Activated naive CD4-positive, alpha-beta T cell treated with anti-CD3 and anti-CD28 coated beads, Interleukin-2, amount 50 U/mL, for 16 hours (primary cell): ENCODE measurements around the gene HES3.
A peak's percentile ranks its signal among the peaks of the same experiment; 100 is the strongest.
"Not testable (repeated sequence)": the region's sequence is repeated elsewhere in the genome, so short reads cannot be mapped to it uniquely, and the experiment has no call there.

ENCODE experiments used
- DNase-seq: peaks from one replicate; pipeline ENCODE4 v3.0.0-alpha.2; 2020

The HES3 gene

DNA sequence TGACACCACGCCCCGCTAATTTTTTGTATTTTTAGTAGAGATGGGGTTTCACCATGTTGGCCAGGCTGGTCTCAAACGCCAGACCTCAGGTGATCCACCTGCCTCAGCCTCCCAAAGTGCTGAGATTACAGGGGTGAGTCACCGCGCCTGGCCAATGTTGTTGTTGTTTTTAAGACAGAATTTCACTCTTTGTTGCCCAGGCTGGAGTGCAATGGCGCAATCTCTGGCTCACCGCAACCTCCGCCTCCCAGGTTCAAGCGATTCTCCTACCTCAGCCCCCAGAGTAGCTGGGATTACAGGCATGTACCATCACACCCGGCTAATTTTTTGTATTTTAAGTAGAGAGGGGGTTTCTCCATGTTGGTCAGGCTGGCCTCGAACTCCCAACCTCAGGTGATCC is 24.3 kb upstream of the HES3 start:
- DNase-seq, result not testable (repeated sequence)

DNA sequence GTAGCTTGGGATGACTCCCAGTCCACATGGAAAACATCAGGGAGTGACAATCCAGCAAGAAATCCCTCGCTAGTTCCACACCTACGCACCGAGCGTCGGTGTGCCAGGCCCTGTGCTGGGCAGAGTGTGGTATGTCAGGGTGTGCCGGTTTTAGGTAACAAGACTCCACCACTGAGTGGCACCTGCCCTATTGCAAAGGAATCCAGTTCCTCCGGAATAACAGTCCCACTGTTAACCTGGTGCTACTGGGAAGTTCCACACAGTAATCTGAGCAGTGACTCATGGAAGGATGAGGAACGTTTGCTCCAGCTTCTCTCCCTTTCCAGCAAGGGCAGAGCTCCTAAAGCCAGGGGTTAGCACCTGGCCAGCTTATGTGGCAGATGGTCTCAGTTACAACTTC is 23.7 kb upstream of the HES3 start:
- no peak for DNase-seq

DNA sequence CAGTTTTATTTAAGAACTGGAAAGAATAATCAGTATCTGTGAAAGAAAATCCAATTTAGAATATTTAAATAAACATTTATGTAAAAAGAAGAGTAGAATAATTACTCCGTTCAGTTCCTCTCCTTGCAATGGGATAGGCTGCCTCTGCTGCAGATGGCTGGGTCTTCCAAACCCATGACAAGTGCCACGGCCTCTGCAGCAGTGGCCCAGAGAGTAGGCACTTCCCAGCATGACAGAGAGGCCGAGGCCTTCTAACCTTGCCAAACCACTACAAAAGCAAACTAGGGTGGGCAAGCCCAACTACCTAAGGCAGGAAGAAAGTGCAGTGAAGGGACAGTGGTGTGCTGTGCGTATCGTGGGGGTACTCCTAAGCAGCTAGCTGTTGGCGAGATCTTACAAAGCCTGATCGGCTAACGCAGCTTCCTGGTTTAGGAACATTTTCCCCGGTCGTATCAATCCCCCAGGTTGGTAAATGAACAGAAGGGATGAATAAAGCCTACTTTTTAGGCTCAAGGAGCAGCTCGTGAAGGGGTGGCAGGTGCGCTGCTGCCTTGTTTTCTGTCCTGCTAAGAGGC is 22.7 kb upstream of the HES3 start:
- DNase-seq, result no peak

DNA sequence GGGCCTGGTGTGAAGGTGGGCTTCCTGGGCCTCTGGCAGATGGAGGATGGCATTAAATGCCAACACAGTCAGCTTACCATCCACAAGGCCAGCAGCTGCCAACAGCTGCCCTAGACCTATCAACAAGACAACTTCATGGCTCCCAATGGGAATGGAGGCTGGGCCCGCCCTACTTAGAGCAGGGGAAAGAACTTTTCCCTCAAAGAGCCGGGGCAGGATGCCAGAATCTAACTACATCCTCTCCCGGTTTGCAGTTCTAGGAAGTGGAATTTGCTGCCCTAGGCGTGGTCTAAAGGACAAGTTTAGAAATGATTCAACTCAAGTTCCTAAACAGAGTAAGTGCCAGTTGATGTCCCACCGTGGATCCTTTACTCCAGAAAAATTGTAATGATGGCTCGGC is 21.3 kb upstream of the HES3 start:
- no peak for DNase-seq

DNA sequence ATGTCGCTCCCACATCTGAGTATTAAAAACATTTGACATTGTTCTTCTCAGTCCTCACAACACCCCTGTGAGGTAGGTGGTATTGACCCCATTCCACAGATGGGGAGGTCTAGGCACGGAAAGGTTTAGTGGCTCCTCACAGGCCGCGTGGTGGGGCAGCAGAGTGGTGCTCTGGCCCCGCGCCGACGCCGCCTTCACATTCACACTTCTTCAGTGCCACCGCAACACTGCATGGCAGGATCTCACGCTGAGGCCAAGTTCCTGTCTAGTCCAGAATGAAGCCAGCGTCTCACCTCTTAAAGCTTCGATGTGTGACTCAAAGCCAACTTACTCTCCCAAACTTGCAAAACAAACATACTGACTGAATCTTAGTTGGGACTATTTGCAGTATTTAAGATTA is 20.4 kb upstream of the HES3 start:
- DNase-seq, result no peak

DNA sequence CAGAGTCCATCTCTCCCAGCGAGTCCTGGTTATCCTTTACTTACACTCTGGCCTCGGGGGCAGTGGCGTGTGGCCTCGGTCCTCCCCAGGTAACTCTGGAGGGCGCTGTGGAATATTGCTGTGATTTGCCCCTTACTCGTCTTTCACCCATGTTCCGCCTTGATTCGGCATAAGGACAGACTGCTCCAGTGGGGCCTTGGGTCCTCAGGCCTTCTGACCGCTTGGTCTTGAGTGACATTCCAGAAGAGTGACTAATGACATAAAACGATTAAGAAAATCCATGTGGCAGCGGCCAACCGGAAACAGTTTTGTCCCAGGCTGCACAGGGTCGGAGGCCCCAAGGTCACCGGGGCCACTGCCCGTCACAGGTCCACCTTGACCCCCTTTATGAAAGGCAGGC is 19.3 kb upstream of the HES3 start:
- no peak for DNase-seq

DNA sequence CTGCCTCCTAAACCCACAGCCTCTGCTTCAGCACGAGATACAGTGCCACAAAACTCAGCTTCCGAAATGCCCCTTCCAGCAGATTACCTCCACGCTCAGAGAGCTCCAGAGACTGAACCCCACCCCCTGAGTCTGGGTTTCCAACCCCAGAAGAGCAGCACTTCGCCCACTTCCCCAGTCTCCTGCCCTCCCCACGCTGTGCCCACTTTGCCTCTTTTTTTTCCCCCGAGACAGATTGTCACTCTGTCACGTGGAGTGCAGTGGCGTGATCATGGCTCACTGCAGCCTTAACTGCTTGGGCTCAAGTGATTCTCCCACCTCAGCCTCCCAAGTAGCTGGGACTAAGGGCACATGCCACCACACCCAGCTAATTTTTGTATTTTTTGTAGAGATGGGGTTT is 18.3 kb upstream of the HES3 start:
- no peak for DNase-seq

DNA sequence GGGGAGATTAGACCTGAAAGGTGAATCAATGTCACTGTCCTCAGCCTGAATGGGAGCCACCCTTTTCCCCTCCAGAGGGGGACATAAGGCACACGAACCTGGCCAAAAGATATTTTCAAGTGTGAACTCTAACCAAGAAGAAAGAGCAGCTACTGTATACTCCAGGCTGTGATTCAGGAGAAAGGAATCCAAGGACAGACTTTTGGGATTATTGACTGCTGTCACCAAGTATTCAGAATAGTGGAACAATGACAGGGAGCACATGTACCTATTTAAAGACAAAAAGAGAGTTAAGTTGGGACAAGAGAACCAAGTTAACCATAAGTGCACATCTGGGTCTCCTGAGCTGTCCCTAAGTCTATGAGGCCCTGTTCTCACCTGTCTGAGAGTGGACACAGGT is 10.6 kb upstream of the HES3 start:
- DNase-seq, result no peak

DNA sequence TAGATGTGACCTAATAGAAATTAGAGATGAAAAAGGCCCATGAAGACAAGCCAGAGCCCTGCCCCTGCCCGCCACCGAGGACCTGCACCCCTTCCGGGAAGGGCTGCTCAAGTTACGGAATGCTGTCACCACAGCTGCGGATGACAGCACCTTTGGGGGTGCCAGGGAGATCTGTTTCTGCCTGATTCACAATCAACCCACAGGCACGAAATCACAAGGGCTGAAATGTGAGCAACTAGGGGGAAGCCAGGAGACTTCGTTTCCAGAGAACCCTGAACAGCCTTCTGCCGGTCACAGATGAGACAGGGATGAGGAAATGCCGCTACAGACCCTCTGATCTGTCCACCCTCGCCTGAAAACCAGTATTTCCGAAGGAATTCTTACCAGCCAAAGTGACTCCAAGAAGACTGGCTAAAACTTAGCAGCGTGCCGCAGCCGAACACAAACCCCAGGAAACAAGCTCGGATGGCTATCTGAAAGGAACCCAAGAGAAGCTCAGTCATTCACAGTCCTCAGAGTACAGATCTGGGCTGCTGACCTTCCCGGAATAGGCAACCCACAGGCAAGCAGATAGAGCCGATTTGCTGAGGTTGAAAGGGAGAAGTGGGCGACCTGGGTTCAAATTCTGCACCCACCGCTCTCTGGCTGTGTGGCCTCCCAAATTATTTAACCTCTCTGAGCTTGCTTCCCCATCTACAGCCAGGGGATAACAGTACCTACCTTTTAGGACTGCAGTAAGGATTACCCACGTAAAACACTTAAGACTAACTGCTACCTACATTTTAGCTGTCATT is 9.3 kb upstream of the HES3 start:
- DNase-seq, result no peak

DNA sequence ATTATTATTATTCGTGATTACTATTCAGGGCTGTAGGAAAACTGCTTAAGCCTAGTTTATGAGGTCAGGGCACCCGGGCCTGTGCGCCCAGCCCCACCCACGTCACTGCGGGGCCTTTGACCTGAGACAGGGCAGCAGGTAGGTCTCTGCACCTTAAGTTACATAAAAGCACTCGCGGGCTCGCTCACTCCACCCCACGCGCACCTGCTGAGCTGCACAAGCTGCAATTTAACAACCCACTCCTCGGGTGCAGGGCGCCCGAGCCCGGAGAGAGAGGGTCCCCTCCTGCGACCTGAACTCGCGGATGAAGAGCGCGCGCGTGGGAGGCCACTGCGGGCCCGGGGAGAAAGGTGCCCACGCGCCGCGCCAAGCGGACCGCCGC is 8.7 kb upstream of the HES3 start:
- no peak for DNase-seq

DNA sequence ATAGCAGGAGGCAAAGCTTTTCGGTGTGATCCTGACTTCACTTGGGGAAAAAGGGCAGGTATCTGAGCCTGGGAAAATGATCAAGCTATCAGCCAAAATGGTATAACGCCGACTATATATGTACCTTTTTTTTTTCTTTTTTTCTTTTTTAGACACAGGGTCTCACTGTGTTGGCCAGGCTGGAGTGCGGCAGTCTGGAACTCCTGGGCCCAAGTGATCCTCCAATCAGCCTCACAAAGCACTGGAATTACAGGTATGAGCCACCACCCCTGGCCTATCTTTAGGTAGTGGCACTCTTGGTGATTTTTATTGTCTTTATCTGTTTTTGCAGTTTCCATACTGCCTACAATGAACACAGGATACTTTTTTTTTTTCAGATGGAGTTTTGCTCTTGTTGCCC is 6.9 kb upstream of the HES3 start:
- DNase-seq, result no peak

DNA sequence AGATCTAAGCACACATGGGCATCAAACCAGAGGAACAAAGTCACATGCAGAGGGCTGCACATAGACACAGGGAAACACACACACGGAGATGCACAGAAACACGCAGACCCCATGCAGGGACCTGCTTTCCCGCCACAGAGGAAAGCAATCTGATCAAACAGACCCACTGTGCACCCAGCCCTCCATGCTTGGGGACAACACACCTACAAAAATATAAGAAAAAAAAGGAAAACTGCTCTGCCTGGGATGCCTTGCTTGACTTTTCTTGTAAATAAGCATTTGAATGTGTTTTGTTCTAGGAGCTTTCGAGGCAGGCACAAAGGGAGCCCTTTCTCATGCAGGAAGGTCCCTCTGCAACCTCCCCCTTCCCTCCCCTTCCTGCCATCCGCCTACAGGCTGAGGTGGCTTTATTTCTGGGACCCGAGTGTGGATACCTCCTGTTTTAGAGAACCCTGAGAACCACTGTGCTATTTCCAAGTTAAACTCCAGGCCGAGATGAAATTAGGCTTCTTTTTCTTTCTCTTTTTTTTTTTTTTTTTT is 4.7 kb upstream of the HES3 start:
- DNase-seq, result no peak

DNA sequence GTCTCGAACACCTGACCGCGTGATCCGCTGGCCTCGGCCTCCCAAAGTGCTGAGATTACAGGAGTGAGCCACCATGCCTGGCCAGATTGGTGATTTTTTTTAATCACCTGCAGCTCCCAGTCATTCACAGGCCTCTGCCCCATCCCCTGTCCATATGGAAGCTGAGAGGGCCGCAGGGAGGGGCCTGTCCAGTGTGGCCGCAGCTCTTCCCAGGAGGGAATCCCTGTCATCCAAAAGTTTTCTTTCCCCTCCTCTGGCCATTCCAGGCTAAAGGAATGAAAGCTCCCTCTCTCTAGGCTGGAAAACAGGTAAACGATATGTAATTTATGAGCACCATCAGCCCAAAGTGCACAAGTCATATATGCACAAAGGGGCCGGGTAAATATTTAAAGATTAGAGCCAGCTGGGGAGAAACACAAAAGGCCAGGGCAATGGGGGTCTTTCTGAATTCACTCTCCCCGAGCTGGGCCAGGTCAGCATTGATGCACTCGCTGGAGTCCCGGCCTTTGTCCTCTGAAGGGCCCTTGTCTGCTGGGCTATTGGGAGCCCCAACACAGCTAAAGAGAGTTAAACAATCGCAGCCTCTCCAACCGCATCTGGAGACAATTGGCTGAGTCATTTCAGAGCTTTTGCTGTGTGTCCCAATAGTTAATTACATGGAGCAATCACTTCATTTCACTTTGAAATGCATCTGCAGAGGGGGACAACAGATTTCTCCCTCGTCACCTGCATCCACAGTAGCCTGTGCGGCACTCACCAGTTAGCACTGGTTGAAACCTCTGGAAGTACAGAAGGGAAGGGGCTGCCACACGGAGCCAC is 3.8 kb upstream of the HES3 start:
- DNase-seq, result no peak

DNA sequence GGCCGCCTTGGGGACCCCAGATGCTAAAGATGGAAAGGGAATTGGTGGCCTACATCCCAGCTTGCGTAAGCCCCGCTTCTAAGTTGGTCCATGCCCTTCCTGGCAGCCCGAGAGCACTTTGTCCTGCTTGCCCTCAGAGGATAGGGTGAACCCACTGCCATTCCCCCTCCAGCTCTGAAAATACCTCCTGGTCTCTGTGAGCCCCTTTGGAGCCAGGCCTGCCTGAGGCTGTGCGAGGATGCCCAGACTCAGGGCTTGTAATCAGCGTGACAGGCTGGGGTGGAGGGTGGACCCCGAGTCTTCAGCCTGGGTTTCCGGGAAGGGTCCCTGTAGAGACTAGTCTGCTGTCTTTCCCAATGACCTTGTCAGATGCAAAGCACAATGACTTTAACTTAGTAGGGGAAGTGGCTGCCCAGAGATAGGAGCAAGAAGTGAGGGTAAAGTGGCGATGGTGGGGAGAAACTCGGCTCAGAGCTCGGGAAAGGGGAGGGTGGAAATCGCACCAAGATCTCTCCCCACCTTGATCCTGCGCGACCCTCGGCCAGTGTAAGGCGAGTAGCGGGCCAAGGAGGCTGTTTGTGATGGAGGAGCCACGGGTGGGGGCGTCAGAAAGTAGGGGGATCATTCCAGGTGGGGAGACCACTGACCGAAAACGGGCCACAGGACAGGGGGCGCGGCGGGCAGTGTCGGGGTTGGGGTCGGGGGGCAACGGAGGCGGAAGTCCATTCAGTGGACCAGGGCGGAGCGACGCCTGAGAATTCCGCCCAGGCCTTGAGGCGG is 2.7 kb upstream of the HES3 start:
- no peak for DNase-seq

DNA sequence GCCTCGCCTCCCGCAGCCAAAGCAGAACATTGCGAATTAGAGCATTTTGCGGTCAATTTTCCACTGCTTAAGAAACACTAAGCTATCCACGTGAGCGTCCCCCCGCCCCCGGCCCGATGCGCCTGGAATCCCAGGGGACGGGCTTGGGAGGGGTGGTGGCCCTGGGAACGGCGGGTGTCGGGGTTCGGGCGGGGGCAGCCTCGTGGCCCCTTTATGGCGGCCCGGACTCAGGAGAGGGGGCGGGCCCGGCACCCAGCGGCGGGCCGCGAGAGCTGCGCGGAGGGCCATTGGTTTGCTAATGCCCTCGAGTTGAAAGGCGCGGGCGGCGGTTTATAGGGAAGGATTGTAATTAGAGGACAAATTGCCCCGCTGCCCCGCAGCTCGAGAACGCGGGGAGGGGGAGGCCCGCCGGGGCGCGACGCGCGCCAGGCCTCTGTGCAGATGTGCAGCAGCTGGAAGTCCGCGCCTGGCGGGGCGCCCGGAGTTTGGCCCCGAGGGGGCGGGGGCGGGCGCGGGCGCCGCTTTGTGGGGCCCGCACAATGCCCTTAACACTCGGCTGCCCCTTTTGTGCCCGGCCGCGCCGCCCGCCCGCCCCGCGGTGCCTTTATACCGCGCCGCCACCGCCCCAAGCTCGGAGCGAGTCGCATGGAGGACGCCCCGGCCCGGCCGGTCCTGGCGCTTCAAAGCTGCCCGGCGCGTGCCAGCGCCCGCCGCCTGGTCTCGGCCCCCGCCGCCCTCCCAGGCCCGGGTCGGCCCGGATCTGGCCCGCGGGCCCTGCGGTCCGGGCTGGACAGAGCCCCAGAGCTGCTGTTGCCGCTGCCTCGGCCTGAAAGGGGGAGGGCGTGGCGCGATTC is 1.9 kb upstream of the HES3 start:
- DNase-seq, result no peak

DNA sequence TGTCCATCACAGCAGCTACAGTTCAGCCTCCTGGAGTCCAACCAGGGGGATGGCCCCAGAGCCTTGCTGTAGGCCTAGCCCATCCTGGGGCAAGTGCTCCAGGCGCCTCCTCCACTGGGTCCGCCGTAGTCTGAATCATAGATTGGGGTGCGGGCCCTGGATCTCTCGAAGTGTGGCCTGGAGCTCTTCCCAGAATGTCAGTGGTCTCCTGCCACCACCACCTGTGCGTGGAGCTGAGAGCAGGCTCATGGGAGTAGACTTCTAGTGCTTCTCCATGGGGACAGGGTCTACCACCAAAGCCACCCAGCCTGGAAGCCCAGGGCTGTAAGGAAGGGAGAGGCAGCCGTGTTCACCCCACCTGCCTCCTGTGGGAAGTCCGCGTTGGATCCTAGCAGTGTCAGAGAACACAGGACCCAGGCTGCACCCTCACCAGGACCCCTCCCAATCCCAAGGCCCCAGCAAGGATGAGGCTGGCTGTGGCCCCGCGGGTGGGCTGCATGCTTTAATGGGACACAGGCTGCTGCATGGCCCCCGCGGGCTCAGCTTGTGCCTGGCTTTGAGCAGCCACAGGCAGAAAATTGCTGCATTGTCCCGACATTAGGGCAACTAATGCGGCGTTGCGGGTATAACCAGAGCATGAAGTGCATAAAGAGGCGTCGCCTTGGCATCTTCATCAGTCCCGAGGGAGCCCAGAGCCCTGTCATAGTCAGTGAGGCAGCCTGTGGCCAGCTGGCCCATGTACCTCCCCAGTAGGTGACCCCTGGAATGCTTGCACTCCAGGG is 735 bp upstream of the HES3 start:
- no peak for DNase-seq

DNA sequence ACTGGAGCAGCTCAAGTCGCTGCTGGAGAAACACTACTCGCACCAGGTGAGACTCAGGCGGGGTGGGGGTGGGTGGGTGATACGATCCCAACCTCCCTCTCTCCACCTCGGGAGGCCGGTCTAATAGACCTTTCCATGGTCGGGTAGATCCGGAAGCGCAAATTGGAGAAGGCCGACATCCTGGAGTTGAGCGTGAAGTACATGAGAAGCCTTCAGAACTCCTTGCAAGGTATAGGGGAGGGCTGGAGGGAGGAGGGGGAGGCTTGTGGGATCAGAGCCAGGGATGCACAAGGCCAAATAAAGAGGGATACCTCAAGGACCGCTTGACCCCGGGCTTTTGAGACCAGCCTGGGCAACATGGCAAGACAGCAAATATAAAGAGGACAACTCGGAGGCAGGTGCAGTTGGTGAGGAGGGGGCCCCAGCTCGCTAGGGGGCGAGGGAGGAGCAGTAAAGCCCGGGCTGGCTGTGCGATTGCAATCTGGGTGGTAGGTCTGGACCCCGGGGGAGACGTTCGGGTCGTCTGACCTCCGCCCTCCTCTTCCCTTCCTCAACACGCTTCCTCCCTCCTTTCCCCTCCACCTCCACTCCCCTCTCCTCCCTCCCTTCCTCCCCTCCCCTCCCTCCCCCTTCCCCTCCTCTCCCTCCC is 546 bp downstream of the HES3 start:
- no peak for DNase-seq

DNA sequence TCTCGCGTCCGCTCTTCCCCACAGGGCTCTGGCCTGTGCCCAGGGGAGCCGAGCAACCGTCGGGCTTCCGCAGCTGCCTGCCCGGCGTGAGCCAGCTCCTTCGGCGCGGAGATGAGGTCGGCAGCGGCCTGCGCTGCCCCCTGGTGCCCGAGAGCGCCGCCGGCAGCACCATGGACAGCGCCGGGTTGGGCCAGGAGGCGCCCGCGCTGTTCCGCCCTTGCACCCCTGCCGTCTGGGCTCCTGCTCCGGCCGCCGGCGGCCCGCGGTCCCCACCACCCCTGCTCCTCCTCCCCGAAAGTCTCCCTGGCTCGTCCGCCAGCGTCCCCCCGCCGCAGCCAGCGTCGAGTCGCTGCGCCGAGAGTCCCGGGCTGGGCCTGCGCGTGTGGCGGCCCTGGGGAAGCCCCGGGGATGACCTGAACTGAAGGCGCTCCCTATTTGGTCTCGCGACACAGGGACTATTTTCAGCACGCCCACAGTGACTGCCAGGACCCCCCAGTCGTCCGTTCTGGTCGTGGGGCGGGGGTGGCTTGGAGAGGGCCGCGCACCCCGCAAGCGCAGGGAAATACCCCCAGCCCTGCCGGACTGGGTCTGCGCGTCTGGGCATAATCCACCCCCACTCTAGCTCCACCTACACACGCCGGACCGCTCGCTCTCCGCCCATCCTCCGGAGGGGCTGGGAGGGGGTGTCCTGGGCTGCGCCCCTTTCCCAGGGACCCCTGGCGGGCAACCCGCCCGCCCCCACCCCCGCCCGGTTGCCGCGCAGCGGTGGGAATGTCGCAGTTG is 1.3 kb downstream of the HES3 start:
- DNase-seq, result peak; percentile 77

DNA sequence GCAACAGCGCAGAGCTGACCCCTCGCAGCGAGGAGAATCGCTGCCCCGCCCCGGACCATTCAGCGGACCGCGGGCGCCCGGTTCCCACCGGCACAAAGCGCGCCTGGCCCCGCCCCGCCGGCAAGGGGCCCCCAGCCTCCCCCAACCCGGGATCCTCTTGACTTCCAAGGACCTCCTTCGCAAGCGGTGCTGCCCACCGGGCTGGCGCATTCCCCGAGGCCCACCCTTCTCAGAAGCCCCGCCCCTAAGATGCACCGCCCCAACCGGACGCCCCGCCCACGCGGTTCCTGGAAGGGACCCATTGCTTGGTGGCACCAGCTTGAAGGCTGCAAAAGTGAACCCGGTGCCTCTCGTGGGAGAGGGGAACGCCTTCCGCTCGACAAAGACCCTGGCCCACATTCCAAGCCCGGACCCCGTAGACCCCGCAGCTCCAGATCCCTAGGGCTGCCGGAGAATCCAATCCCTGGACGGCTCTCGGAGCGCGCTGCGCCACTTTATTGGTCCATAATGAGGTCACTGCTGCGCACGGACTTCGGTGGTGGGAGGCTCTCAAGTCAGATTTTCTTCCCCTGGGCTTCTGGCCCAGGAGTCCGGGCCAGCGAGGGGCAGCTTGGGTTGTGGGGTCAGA is 2.0 kb downstream of the HES3 start:
- peak; percentile 36 for DNase-seq
